ENCODE data around the gene ADRA2B.
"Not testable (repeated sequence)": the region's sequence is repeated elsewhere in the genome, so short reads cannot be mapped to it uniquely, and the experiment has no call there.

The ADRA2B gene

GRCh38 chr2:96150007-96150640 is 33.8 kb upstream of the ADRA2B start:
- DNase-seq: no peak

DNA sequence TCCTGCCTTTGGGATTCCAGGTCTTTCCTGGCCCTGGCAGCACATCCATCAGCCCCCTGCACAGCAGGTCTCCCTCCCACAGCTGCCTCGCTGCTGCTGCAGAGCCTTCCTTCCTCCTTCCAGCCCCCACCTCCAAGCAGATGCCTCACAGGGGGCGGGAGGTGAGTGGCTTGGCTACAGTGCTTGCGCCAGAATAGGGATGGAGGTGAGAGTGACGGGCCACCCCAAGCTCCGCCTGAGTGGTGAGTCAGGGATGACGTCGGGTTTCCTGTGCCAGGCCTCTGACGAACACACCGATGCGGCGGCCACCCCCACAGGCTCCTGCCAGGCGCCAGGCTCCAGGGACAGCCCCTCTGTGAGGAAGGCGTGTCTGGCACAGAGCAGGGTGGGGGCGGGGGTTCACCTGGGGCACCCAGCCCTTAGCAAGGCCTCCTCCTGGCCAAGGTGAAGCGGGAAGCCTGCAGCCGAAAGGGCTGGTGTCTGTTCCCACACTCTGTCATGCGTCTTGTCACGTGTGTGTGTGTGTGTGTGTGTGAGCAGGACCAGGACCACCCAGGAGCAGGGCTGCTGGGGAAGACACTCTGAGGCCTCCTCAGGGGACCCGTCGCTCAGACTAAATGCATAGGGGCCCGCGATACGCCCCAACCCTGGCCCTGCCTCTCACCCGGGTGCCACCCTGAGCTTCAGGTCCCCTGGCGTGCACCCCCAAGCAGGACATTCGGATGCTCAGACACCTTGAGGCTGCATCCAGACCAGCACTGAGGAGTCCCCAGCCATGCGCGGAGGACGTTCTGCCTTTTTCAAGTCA is 32.2 kb upstream of the ADRA2B start:
- DNase-seq: peak; percentile 85

DNA sequence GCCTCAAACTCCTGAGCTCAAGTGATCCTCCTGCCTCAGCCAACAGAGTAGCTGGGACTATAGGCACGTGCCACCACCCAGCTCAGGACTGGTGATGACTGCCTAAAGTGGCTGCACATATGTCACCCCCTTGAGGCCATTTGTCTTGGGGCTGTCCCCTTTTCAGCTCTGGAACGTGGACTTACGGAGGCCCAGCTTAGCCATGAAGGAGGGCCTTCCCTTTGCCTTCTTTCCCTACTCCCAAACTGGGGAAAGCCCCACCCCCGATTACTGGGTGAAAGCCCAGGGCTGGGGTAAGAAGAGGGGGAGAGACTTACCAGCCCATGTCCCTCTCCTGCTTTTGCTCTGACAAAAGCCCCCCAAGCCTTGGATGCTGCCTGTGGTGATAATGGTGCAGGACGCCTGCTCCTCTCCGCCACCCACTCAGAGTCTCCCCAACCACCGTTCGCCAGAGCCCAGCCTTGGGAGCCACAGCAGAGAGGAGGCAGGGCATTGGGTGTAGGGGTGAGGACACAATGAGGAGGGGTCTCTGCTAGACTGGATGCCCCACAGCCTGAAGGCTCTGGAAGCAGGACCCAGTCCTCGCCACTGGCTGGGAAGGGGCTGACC is 31.3 kb upstream of the ADRA2B start:
- peak; percentile 86 for DNase-seq

GRCh38 chr2:96146881-96147592 is 30.7 kb upstream of the ADRA2B start:
- DNase-seq: peak; percentile 91

- DNase-seq: peak; percentile 10
These were observed 29.9 kb upstream of the ADRA2B start for GRCh38 chr2:96146153-96146880.

DNA sequence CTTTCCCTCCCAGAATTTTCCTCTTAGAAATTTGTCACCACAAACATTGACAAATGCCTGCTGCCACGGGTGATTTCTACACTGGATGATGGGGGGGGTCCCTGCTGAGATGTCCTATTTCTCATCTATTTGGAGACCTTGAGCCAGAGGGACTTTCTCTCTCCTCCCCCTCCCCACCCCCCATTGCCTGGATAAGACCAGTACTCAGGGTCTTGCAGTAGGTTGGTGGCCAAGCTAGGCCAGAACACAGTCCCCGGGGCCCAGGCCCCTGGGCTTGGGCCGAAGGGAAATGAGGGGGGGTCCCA is 29.4 kb upstream of the ADRA2B start:
- DNase-seq: no peak

DNA sequence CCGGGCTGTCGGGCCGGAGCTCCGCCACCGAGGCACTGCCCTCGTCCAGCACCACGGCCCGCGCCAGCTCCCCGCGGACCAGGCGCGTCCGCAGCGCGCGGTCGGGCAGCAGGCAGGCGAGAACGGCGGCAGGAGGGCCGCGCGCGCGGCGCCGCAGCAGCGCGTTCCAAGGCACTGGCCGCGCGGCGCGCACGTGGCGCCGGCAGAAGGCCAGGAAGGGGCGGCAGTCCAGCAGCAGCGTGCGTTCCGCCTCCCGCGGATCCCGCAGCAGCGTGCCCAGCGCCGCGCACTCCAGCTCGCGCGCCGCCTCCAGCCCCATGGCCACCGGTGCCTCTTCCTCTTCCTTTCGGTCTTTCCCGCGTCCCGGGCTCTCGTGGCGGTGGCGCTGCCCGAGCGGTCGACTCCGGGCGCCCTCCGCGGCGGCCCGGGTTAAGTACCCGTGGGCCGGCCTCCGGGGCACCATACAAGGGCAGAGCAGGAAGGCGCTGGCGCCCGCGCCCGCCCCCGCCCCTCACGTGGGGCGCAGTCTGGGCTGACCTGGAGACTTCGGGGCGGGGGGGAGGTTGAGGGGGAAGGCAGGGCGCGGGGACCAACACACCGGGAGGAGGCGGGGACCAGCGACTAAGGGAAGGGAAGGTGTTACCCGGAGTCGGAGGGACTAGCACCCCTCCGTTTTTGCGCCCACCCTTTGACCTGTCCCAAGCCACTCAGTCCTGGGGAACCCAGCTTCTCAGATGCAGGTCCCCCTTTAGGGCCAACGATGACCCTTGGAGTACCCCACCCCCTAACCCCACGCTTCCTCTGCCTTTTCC is 28.9 kb upstream of the ADRA2B start, which contains the start of gene DUSP2:
Gene DUSP2, minus strand, starts transcription at position 405 of the 812 bp plus-strand sequence. Its CDS starts 86 bp downstream, at position 319.
- DNase-seq: peak; percentile 55

DNA sequence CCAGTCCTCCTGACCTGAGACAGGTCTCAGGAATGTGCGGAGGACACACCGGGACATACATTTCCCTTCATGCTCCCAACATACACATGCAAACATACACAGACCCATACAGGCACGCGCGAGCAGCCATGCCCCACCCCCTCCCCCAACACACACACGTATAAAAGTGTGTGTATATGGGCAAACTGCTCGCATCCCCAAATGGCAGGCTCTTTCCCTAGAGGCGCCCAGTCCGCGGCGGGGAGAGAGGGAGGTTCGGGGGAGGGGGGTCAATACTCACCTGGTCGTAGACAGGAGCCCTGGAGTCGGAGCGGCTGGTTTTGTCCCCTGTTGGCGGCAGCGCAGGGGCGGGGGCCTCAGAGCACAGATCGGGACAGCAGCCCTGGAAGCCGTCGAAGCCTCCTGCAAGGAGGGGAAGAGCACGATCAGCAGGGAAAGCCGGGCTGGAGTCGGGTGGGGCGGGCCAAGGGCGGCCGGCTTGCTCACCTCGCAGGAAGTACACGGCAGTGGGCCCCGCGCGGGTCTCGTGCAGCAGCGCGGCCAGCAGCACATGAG is 28.2 kb upstream of the ADRA2B start:
- no peak for DNase-seq

- DNase-seq: peak; percentile 46
These were observed 27.6 kb upstream of the ADRA2B start for GRCh38 chr2:96143848-96144480.

DNA sequence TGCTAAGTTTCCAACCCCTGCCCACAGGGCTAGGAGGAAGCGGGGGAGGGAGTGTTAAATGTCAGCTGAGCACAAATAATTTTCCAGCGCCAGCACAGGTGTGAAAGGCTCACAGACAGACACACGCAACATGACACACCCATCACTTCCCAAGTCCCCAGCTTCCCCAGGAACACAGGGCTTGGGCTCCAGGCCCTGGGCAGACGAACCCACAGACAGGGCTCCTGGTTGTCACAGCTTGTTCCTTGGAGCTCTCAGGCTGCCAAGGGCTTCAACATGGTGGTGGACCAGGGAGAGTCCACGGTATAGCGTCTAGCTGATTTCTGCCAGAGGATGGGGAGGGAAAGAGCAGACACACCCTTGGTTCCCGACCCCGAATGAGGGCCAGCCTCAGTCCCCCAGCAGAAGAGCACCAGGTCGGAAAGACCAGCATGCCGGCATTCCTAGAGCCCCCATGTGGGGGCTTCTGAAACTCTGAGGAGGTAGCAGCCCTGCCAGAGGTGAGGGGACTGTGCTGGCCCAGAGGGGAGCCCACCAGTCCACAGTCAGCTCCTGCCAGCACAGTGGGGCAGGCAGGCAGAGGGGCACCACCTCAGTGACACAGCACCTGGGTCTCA is 27.0 kb upstream of the ADRA2B start:
- DNase-seq: no peak

- DNase-seq: no peak
These were observed 26.1 kb upstream of the ADRA2B start for GRCh38 chr2:96142217-96143113.

GRCh38 chr2:96141624-96141967 is 25.2 kb upstream of the ADRA2B start:
- DNase-seq: not testable (repeated sequence)

- no peak for DNase-seq
These were observed 24.7 kb upstream of the ADRA2B start for GRCh38 chr2:96140941-96141623.

- DNase-seq: no peak
These were observed 22.9 kb upstream of the ADRA2B start for GRCh38 chr2:96139181-96139758.

DNA sequence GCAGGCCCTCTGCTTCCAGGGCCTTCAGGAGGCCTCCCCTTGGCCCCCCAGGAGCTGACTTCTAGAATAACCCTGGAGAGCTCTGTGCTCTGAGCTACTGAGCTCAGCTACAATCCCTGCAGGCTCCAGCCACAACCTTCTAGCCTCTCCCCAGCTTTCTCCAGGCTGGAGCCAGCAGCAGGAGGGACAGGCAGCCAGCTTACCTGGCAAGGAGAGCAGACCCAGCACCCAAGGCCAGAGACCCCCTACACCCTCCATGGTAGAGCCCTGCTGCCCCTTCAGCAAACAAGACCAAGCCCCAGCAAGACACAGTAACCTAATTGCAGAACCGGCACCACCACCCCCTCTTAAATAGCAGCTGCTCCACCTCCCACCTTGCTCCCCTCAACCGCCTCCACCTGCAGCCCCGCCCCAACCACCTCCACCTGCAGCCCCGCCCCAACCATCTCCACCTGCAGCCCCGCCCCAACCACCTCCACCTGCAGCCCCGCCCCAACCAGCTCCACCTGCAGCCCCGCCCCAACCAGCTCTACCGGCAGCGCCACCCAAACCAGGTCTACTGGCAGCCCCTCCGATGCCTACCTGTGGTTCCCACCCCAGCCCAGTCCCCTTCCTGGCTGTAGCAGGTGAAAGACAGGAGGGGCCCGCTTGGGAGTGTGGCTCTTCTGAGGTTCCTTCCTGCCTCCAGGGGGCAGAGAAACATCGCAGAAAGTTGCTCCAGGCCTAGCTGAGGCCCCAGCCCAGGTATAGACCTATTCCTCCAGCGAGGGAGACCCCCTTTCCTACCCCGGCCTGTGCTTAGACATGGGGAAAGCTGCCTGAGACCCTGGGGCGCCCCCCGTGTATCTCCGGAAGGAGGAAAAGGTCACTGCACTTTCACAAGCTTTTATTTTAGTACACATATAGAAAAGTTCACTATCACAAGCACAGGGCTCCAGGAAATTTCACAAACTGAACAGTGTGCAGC is 22.1 kb upstream of the ADRA2B start, which contains the start of gene ASTL:
Gene ASTL, minus strand, starts transcription at position 324 of the 967 bp plus-strand sequence. Its CDS starts 66 bp downstream, at position 258.
- peak; percentile 91 for DNase-seq

DNA sequence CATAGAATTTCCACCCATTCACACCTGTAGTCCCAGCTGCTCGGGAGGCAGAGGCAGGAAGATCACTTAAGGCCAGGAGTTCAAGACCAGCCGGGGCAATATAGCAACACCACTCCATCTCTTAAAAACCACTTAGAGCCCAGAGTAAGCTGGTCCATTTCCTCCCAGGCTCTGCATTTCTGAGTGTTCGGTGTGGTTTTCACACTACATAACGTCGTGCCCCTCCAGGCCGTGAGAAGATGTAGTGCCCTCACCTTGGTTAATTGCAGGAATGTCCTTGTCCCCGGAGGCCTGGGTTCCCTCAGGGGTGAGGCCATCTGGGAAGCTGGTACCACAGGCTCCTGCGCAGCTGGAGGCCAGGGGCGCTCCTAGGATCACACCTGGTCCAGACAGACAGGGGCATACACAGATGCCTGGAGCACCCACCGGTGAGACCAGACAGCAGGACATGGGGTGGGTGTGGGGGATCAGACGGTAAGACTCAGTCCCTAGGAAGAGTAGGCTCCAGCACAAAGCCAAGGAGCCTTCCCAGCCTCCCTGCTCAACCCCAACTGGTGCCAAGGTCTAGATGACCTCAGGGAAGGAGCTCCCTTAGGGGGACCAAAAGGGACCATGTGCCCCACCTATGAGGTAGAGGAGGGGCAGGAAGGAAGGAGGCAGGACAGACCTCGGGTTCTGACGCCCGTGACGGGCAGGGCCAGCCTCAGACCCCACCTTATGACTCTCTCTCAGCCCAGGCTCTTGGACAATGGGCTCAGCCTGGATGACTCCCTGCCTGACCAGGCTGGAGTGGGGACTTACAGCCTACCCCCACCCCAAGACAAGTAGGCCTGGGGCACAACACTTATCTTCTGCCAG is 21.2 kb upstream of the ADRA2B start:
- DNase-seq: no peak
